GM12878 (cell line): ENCODE results near the gene PIP5KL1. TPM values are rescaled to one million over a fixed set of nuclear protein-coding genes. Genes with fewer than 3 reads are reported as not detected.

Source experiments
- ATAC-seq: fragments of 200-7000 bp; cut with Tn5 transposase; 3 replicates; pipeline ENCODE4 v1.9.1; 2020; ENCODE audit warnings: mild to moderate bottlenecking, moderate library complexity
- BruUV-seq: library from RNA; stranded (reverse); fragments of 400-500 nt; replicated peaks from 2 replicates; lab custom pipeline; 2021; lab: Mats Ljungman, UMichigan
- CTCF ChIA-PET: fragments of 300-600 bp; sonication (Branson Sonifier 250); formaldehyde crosslinking; extraction: SDS; loops from one replicate; lab custom pipeline; 2021; ENCODE audit warnings: inconsistent platforms; lab: Yijun Ruan, JAX
- POLR2A ChIA-PET: fragments of 350-600 bp; formaldehyde crosslinking; extraction: SDS; loops from one replicate; lab custom pipeline; 2021; ENCODE audit warnings: inconsistent platforms; lab: Charles Lee
- RAD21 ChIA-PET: fragments of 300-600 bp; sonication (Branson Sonifier 250); formaldehyde crosslinking; loops from one replicate; lab custom pipeline; 2023; ENCODE audit warnings: antibody characterized with exemption; ENCODE audit not compliant: unreplicated experiment; lab: Charles Lee
- SMC1A ChIA-PET: fragments of 300-600 bp; sonication (Branson Sonifier 250); formaldehyde crosslinking; loops from one replicate; lab custom pipeline; 2023; ENCODE audit not compliant: unreplicated experiment, uncharacterized antibody; lab: Charles Lee
- DNase-seq: peaks from one replicate; pipeline ENCODE4 v3.0.0-alpha.2; 2011; ENCODE audit warnings: low read depth, low spot score
- FAIRE-seq: peaks from 3 replicates; lab custom pipeline; 2011; peaks lifted over from hg19 to GRCh38; lab: Jason Lieb, UNC
- H2AFZ ChIP-seq: 2 replicates; pipeline ENCODE4 v1.6.0; 2011; ENCODE audit warnings: low read depth, low read length, control low read depth; ENCODE audit not compliant: control insufficient read depth
- H3K27ac ChIP-seq: 2 replicates; pipeline ENCODE4 v1.5.1; 2011; ENCODE audit warnings: control low read depth; ENCODE audit not compliant: control insufficient read depth, insufficient read depth
- H3K27me3 ChIP-seq, 2 experiments: replicated peaks in 1 of 2; 2 replicates each; pipeline versions ENCODE4 v1.6.0 to v1.6.1; 2011; ENCODE audit warnings: low read length in 1 of 2; ENCODE audit not compliant: control insufficient read depth in 2 of 2, insufficient read depth in 2 of 2
- H3K36me3 ChIP-seq, 2 experiments: 2 replicates each; pipeline ENCODE4 v1.5.1; 2011; ENCODE audit warnings: low read length in 1 of 2; ENCODE audit not compliant: control insufficient read depth in 2 of 2, insufficient read depth in 2 of 2
- H3K4me1 ChIP-seq: 2 replicates; pipeline ENCODE4 v1.6.1; 2011; ENCODE audit warnings: mild to moderate bottlenecking, low read length, moderate library complexity, mixed read lengths; ENCODE audit not compliant: control insufficient read depth, insufficient read depth
- H3K4me2 ChIP-seq: 2 replicates; pipeline ENCODE4 v1.6.0; 2011; ENCODE audit warnings: control low read depth; ENCODE audit not compliant: control insufficient read depth, insufficient read depth
- H3K4me3 ChIP-seq: fragments of 200-600 bp; sonication (generic); 2 replicates; pipeline ENCODE4 v1.5.1; 2016
- H3K79me2 ChIP-seq: 2 replicates; pipeline ENCODE4 v1.6.0; 2011; ENCODE audit warnings: low read length; ENCODE audit not compliant: control insufficient read depth, insufficient read depth
- H3K9ac ChIP-seq: 2 replicates; pipeline ENCODE4 v1.8.0; 2011; ENCODE audit warnings: low read length, control low read depth, mixed read lengths; ENCODE audit not compliant: control insufficient read depth, insufficient read depth
- H3K9me3 ChIP-seq: replicated peaks from 3 replicates; pipeline ENCODE4 v1.5.1; 2011; ENCODE audit warnings: mild to moderate bottlenecking, low read length; ENCODE audit not compliant: control insufficient read depth, insufficient read depth
- H4K20me1 ChIP-seq: 2 replicates; pipeline ENCODE4 v1.6.0; 2011; ENCODE audit not compliant: control insufficient read depth, insufficient read depth
- GABPA ChIP-seq: IDR thresholded peaks from 2 replicates; pipeline ENCODE4 v1.6.1; 2014; ENCODE audit warnings: antibody characterized with exemption, low read depth, mild to moderate bottlenecking, inconsistent platforms
- RB1 ChIP-seq: fragments of 450-650 bp; formaldehyde crosslinking; IDR thresholded peaks from 2 replicates; pipeline ENCODE4 v1.6.1; 2017; ENCODE audit warnings: mild to moderate bottlenecking, borderline replicate concordance
- SREBF2 ChIP-seq: IDR thresholded peaks from 2 replicates; pipeline ENCODE4 v1.6.1; 2012; ENCODE audit warnings: mild to moderate bottlenecking, low read length
- WGBS: methylation state at CpG from one replicate; pipeline ENCODE4 v1.1.6; 2016; ENCODE audit warnings: low lambda C conversion rate; ENCODE audit not compliant: insufficient replicate concordance, insufficient coverage; ENCODE audit errors: missing lambda C conversion rate; 5-methylcytosine and 5-hydroxymethylcytosine counted together
- in situ Hi-C: fragments of 300-500 bp; cut with MboI; formaldehyde crosslinking; loops from 9 replicates; pipeline ENCODE4 v1.14.3; 2018; ENCODE audit warnings: mixed read lengths
- intact Hi-C: fragments of 100-400 bp; cut with micrococcal nuclease; formaldehyde crosslinking; loops from one replicate; pipeline ENCODE4 v1.14.2; 2022; ENCODE audit not compliant: unreplicated experiment
- polyA plus RNA-seq, 11 experiments: library from polyadenylated mRNA; depleted of rRNA in 4 of 11; unstranded in 6 of 11; stranded (reverse) in 5 of 11; fragments of >200 nt; fragmentation: Nextera tagmentation in 4 of 11; fragmentation: Illumina TruSeq in 1 of 11; extraction: Ambion mirVana in 4 of 11; extraction: Trizol in 1 of 11; gene quantifications; 1 replicate in 1 of 11; 2 replicates in 10 of 11; pipeline versions ENCODE4 v1.2.1 to v1.2.3, GENCODE V29; 2011 to 2016; ENCODE audit warnings: inconsistent platforms in 2 of 11, missing spikeins in 2 of 11, low read depth in 1 of 11
- total RNA-seq, 4 experiments: library from RNA; depleted of rRNA in 3 of 4; stranded (reverse); fragments of >200 nt in 3 of 4; fragmentation: Illumina TruSeq in 1 of 4; extraction: Trizol in 1 of 4; gene quantifications; 2 replicates each; pipeline versions ENCODE4 v1.2.1 to v1.2.3, GENCODE V29; 2013 to 2021
- TF ChIP-seq, protein P1 (sequence below): fragments of 450-650 bp; IDR thresholded peaks from 2 replicates; pipeline ENCODE4 v1.6.1; 2017; ENCODE audit warnings: mild to moderate bottlenecking
- TF ChIP-seq, protein P2 (sequence below), 3 experiments: IDR thresholded peaks in 2 of 3; conservative IDR thresholded peaks in 1 of 3; 2 replicates each; pipeline ENCODE4 v1.5.1; 2011; ENCODE audit warnings: low read depth in 3 of 3, low read length in 3 of 3, mild to moderate bottlenecking in 3 of 3, control low read depth in 2 of 3, moderate library complexity in 2 of 3, inconsistent platforms in 1 of 3, mixed read lengths in 1 of 3; ENCODE audit not compliant: control insufficient read depth in 2 of 3, insufficient read depth in 1 of 3; ENCODE audit errors: extremely low read depth in 1 of 3

PIP5KL1 gene
- total and polyA plus RNA-seq, 10 of the 15 experiments (the other 5 are each of a cell fraction or from before 2014, with no cell fraction given) = 0.04 to 0.67 (median 0.43) TPM; not detected in 2

DNA sequence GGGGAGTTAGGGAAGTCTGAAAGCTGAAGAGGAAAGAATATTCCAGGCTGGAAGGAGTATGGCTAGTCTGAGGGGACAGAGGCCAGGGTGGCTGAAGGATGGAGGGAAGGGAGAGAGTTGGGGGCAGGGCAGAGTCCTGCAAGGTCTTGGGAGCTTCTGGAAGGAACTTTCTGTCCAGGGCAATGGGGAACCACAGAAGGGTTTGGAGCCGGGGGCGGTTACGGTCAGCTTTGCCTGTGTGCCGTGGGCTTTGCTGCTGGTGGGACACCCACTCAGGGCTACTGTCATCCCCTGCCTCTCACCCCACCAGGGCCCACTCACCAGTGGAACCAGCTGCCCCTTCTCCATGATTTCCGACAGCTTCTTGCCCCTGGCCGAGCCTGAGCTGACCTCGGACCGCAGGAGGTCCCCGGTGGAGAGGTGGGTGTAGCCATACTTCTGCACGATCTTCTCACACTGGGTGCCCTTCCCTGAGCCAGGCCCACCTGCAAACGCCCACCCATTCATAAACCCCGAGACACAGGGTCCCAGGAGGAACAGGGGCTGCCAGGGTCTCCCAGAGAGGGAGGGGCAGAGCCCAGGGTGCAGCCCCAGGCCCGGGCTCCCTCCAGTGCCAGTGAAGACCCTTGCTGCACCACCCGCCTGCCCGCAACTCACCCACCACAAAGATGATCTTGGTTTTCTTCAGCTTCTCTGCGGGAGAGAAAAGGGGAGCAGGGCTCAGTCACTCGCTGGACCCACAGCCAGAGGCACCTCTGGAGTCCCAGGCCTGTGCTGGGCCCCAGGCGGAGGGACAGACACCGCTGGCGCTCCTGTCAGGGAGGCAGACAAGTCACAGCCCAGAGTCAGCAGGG is 58.0 kb downstream of the PIP5KL1 start (continued):
- TF ChIP-seq, protein P1, sequence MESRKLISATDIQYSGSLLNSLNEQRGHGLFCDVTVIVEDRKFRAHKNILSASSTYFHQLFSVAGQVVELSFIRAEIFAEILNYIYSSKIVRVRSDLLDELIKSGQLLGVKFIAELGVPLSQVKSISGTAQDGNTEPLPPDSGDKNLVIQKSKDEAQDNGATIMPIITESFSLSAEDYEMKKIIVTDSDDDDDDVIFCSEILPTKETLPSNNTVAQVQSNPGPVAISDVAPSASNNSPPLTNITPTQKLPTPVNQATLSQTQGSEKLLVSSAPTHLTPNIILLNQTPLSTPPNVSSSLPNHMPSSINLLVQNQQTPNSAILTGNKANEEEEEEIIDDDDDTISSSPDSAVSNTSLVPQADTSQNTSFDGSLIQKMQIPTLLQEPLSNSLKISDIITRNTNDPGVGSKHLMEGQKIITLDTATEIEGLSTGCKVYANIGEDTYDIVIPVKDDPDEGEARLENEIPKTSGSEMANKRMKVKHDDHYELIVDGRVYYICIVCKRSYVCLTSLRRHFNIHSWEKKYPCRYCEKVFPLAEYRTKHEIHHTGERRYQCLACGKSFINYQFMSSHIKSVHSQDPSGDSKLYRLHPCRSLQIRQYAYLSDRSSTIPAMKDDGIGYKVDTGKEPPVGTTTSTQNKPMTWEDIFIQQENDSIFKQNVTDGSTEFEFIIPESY = no peak
- TF ChIP-seq, protein P2, sequence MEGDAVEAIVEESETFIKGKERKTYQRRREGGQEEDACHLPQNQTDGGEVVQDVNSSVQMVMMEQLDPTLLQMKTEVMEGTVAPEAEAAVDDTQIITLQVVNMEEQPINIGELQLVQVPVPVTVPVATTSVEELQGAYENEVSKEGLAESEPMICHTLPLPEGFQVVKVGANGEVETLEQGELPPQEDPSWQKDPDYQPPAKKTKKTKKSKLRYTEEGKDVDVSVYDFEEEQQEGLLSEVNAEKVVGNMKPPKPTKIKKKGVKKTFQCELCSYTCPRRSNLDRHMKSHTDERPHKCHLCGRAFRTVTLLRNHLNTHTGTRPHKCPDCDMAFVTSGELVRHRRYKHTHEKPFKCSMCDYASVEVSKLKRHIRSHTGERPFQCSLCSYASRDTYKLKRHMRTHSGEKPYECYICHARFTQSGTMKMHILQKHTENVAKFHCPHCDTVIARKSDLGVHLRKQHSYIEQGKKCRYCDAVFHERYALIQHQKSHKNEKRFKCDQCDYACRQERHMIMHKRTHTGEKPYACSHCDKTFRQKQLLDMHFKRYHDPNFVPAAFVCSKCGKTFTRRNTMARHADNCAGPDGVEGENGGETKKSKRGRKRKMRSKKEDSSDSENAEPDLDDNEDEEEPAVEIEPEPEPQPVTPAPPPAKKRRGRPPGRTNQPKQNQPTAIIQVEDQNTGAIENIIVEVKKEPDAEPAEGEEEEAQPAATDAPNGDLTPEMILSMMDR (IDR thresholded peaks at IDR 0.05 in 2 of 3, conservative IDR thresholded peaks at IDR 0.05 in 1 of 3; ENCODE audit: control insufficient read depth in 2 of 3, extremely low read depth in 1 of 3, insufficient read depth in 1 of 3, low read depth in 3 of 3, low read length in 3 of 3) = no peak
- TF ChIP-seq RB1 (no peak), GABPA (no peak)

DNA sequence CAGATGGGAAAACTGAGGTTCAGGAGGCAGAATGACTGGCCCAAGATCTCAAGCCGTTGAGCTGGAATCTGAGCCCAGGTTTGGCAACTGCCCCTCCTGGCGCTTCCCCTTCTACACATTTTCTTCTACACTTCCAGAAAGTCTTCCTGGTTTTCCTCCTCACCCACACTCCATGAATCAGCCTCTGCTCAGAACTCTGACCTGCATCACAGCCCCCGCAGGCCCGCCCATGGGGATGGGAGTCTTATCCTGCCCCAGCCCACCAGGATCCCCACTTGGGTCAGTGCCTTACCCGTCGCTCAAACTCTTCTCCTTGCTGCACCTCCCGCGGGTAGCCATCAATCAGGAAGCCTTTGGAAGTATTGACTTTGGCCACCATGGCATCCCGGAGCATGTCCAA is 59.0 kb downstream of the PIP5KL1 start:
- Histone ChIP-seq H3K27me3 (no peaks in the 10 kb centered on the region), H2AFZ (no peak overlapping the region), H3K27ac (no peak overlapping the region), H3K9ac (no peak overlapping the region), H3K4me3 (no peak overlapping the region), H3K79me2 (no peaks in the 10 kb centered on the region), H3K4me1 (peaks cover 3% of the 10 kb centered on the region; the same call in 1 of the 2 replicates), H3K4me2 (no peak overlapping the region), H4K20me1 (no peaks in the 10 kb centered on the region), H3K9me3 (no peaks in the 10 kb centered on the region), H3K36me3 (no peaks in the 10 kb centered on the region)
- no peak for DNase-seq
- no peak for FAIRE-seq
- no peak for ATAC-seq
- WGBS = 61% methylated on average over 9 of the region's 9 CpGs
- ChIA-PET RAD21 (interaction anchor here (0.7 to 2.8 kb wide), 3 partner anchors 48 to 108 kb away, joined by 3 to 15 read pairs (median 4); no protein-coding TSS in a partner anchor), CTCF (interaction anchor here (1.0 to 6.2 kb wide), 3 partner anchors 17 to 137 kb away, joined by 4 to 91 read pairs (median 4); partner anchors contain the start of genes ENG, ST6GALNAC4 and TOR2A), POLR2A (no interaction called here), SMC1A (no interaction called here)
- TF ChIP-seq, protein P2 (IDR thresholded peaks at IDR 0.05 in 2 of 3, conservative IDR thresholded peaks at IDR 0.05 in 1 of 3; ENCODE audit: control insufficient read depth in 2 of 3, extremely low read depth in 1 of 3, insufficient read depth in 1 of 3, low read depth in 3 of 3, low read length in 3 of 3) = no peak
- TF ChIP-seq SREBF2 = no peak
- intact Hi-C loops = loop anchor here (2.0 kb wide), 2 partner anchors 49 to 367 kb away; no protein-coding TSS in a partner anchor
- in situ Hi-C loops = no loop called here
- BruUV-seq = no TSS peak
